Body of pancreas (tissue), 4 donors: ENCODE results near the gene ADAM10.

Source experiments
- POLR2A ChIP-seq, 3 donors: fragments of 450-650 bp; IDR thresholded peaks; one replicate each; pipeline ENCODE4 v1.6.1; 2016; ENCODE audit warnings: antibody characterized with exemption in 3 of 3, mild to moderate bottlenecking in 2 of 3
- TF ChIP-seq, protein P1 (sequence below), 7 experiments: fragments of 450-650 bp in 4 of 7; fragments of 200-600 bp in 3 of 7; sonication (generic) in 3 of 7; IDR thresholded peaks; one replicate each; pipeline ENCODE4 v1.5.1; 2016 to 2019; ENCODE audit warnings: antibody characterized with exemption in 7 of 7

DNA sequence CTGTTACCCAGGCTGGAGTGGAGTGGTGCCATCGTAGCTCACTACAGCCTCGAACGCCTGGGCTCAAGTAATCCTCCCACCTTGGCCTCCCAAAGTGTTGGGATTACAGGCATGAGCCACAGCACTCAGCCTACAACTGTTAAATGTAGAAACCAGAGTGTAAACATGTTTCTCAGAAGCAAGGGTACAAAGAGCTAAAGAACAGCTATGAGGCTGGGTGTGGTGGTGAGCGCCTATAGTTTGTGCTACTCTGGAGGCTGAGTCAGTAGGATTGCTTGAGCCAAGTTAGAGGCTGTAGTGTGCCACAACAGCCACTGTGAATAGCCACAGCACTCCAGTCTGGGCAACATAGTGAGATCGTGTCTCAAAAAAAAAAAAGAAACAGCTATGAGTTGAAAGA lies 16.8 kb upstream of the ADAM10 start:
- TF ChIP-seq, protein P1, sequence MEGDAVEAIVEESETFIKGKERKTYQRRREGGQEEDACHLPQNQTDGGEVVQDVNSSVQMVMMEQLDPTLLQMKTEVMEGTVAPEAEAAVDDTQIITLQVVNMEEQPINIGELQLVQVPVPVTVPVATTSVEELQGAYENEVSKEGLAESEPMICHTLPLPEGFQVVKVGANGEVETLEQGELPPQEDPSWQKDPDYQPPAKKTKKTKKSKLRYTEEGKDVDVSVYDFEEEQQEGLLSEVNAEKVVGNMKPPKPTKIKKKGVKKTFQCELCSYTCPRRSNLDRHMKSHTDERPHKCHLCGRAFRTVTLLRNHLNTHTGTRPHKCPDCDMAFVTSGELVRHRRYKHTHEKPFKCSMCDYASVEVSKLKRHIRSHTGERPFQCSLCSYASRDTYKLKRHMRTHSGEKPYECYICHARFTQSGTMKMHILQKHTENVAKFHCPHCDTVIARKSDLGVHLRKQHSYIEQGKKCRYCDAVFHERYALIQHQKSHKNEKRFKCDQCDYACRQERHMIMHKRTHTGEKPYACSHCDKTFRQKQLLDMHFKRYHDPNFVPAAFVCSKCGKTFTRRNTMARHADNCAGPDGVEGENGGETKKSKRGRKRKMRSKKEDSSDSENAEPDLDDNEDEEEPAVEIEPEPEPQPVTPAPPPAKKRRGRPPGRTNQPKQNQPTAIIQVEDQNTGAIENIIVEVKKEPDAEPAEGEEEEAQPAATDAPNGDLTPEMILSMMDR (IDR thresholded peaks at IDR 0.05) = no peak
- no peak for TF ChIP-seq POLR2A (IDR thresholded peaks at IDR 0.05)
